Measurements from ENCODE around the gene PITHD1.
"Not testable (repeated sequence)": the region's sequence is repeated elsewhere in the genome, so short reads cannot be mapped to it uniquely, and the experiment has no call there.

Gene PITHD1

GRCh38 chr1:23825762-23826522 lies 47.7 kb downstream of the PITHD1 start:
- DNase-seq (ENCODE audit: low read depth), result no peak

- DNase-seq (ENCODE audit: low read depth), result not testable (repeated sequence)
These were observed 48.4 kb downstream of the PITHD1 start for GRCh38 chr1:23826590-23826989.

GRCh38 chr1:23827717-23828116 lies 49.5 kb downstream of the PITHD1 start:
- DNase-seq (ENCODE audit: low read depth), result no peak

GRCh38 chr1:23834156-23834555 lies 55.9 kb downstream of the PITHD1 start:
- DNase-seq (ENCODE audit: low read depth), result not testable (repeated sequence)

GRCh38 chr1:23836037-23836436 lies 57.8 kb downstream of the PITHD1 start:
- no peak for DNase-seq (ENCODE audit: low read depth)

Data from ELR (cell line).